A549 (cell line): ENCODE results near the gene EFS. TPM values are rescaled to one million over a fixed set of nuclear protein-coding genes. Genes with fewer than 3 reads are reported as not detected.

Experiments
- ATAC-seq, 2 experiments: fragments of 200-7000 bp in 1 of 2; fragments of >200 bp in 1 of 2; cut with Nextera tagmentation in 1 of 2; cut with Tn5 transposase in 1 of 2; 3 replicates each; pipeline versions ENCODE4 v1.8.0 to v1.9.1; 2018 to 2020; ENCODE audit warnings: mild to moderate bottlenecking in 1 of 2, moderate library complexity in 1 of 2
- CTCF ChIA-PET: fragments of 300-600 bp; sonication (Branson Sonifier 250); formaldehyde crosslinking; extraction: SDS; loops from one replicate; lab custom pipeline; 2021; ENCODE audit warnings: antibody characterized with exemption, inconsistent platforms; lab: Yijun Ruan, JAX
- POLR2A ChIA-PET: fragments of 350-600 bp; formaldehyde crosslinking; extraction: SDS; loops from one replicate; lab custom pipeline; 2021; ENCODE audit warnings: antibody characterized with exemption, inconsistent platforms; lab: Yijun Ruan, JAX
- DNase-seq, 2 experiments: peaks; one replicate each; pipeline versions ENCODE4 v3.0.0 to v3.0.0-alpha.2; 2011 to 2016; ENCODE audit warnings: low read depth in 1 of 2, low spot score in 1 of 2
- FAIRE-seq: peaks from 2 replicates; lab custom pipeline; 2011; peaks lifted over from hg19 to GRCh38; lab: Jason Lieb, UNC
- H3K27ac ChIP-seq, 2 experiments: fragments of >200 bp; sonication (Bioruptor Twin); formaldehyde crosslinking; 3 replicates each; pipeline ENCODE4 v1.5.1; 2016 to 2017
- H3K4me1 ChIP-seq: fragments of >200 bp; sonication (Bioruptor Twin); formaldehyde crosslinking; 3 replicates; pipeline ENCODE4 v1.6.1; 2016
- H3K4me2 ChIP-seq: fragments of >200 bp; sonication (Bioruptor Twin); formaldehyde crosslinking; 3 replicates; pipeline ENCODE4 v1.6.1; 2016
- H3K4me3 ChIP-seq: fragments of >200 bp; sonication (Bioruptor Twin); formaldehyde crosslinking; 3 replicates; pipeline ENCODE4 v1.5.1; 2016
- H3K9me3 ChIP-seq: fragments of >200 bp; sonication (Bioruptor Twin); formaldehyde crosslinking; 3 replicates; pipeline ENCODE4 v1.6.1; 2016
- ATOH8 ChIP-seq: fragments of 250-450 bp; sonication (Bioruptor Pico); IDR thresholded peaks from 2 replicates; pipeline ENCODE4 v1.5.0; 2020; ENCODE audit warnings: low read depth, mild to moderate bottlenecking, moderate library complexity
- CBX2 ChIP-seq: fragments of 200-600 bp; sonication (generic); IDR thresholded peaks from 2 replicates; pipeline ENCODE4 v1.6.1; 2016; ENCODE audit warnings: low read depth, mild to moderate bottlenecking, borderline replicate concordance
- CHD4 ChIP-seq: fragments of 200-600 bp; sonication (generic); IDR thresholded peaks from 2 replicates; pipeline ENCODE4 v1.6.1; 2016; ENCODE audit warnings: antibody characterized with exemption, mild to moderate bottlenecking, borderline replicate concordance
- FOSB ChIP-seq: fragments of 250-450 bp; sonication (Bioruptor Pico); IDR thresholded peaks from 2 replicates; pipeline ENCODE4 v1.5.0; 2020; ENCODE audit warnings: mild to moderate bottlenecking, moderate library complexity
- HEYL ChIP-seq: fragments of 250-450 bp; sonication (Bioruptor Pico); IDR thresholded peaks from 2 replicates; pipeline ENCODE4 v1.8.0; 2021; ENCODE audit warnings: mild to moderate bottlenecking, moderate library complexity
- HOXB13 ChIP-seq: fragments of 250-450 bp; sonication (Bioruptor Pico); IDR thresholded peaks from 2 replicates; pipeline ENCODE4 v1.5.0; 2020; ENCODE audit warnings: low read depth, mild to moderate bottlenecking, moderate library complexity
- JUNB ChIP-seq: fragments of >200 bp; sonication (Bioruptor Twin); formaldehyde crosslinking; IDR thresholded peaks from 2 replicates; pipeline ENCODE4 v1.6.1; 2016
- MAFK ChIP-seq: fragments of 450-650 bp; IDR thresholded peaks from 2 replicates; pipeline ENCODE4 v1.6.1; 2014; ENCODE audit not compliant: partially characterized antibody
- NPAS2 ChIP-seq: fragments of 250-450 bp; sonication (Bioruptor Pico); IDR thresholded peaks from 2 replicates; pipeline ENCODE4 v1.8.0; 2022; ENCODE audit warnings: mild to moderate bottlenecking, moderate library complexity, borderline replicate concordance
- POLR2AphosphoS2 ChIP-seq: conservative IDR thresholded peaks from 2 replicates; pipeline ENCODE4 v1.6.1; 2012; ENCODE audit warnings: low read length, improper control_type of control experiment, inconsistent platforms
- RAD21 ChIP-seq, 2 experiments: fragments of >200 bp in 1 of 2; sonication (Bioruptor Twin) in 1 of 2; formaldehyde crosslinking in 1 of 2; IDR thresholded peaks in 1 of 2; conservative IDR thresholded peaks in 1 of 2; 2 replicates in 1 of 2; 3 replicates in 1 of 2; pipeline ENCODE4 v1.6.1; 2012 to 2018; ENCODE audit warnings: inconsistent platforms in 1 of 2
- REST ChIP-seq: fragments of 200-600 bp; sonication (generic); IDR thresholded peaks from 2 replicates; pipeline ENCODE4 v1.6.1; 2016; ENCODE audit warnings: antibody characterized with exemption, mild to moderate bottlenecking, moderate library complexity
- RFX5 ChIP-seq: fragments of 450-650 bp; IDR thresholded peaks from 2 replicates; pipeline ENCODE4 v1.7.1; 2014; ENCODE audit warnings: antibody characterized with exemption, mild to moderate bottlenecking, moderate library complexity
- RNF2 ChIP-seq: fragments of 200-600 bp; sonication (generic); IDR thresholded peaks from 2 replicates; pipeline ENCODE4 v1.6.1; 2016; ENCODE audit warnings: low read depth, mild to moderate bottlenecking, antibody characterized with exemption, moderate library complexity, borderline replicate concordance
- SMC3 ChIP-seq: fragments of >200 bp; sonication (Bioruptor Twin); formaldehyde crosslinking; IDR thresholded peaks from 3 replicates; pipeline ENCODE4 v1.6.1; 2018; ENCODE audit warnings: inconsistent platforms
- SREBF2 ChIP-seq: fragments of 450-650 bp; IDR thresholded peaks from 2 replicates; pipeline ENCODE4 v1.6.1; 2014; ENCODE audit warnings: mild to moderate bottlenecking, moderate library complexity
- TFCP2L1 ChIP-seq: fragments of 250-450 bp; sonication (Bioruptor Pico); IDR thresholded peaks from 2 replicates; pipeline ENCODE4 v1.5.0; 2021; ENCODE audit warnings: mild to moderate bottlenecking
- USF2 ChIP-seq: fragments of 450-650 bp; IDR thresholded peaks from 2 replicates; pipeline ENCODE4 v1.6.1; 2014; ENCODE audit warnings: antibody characterized with exemption
- ZSCAN20 ChIP-seq: fragments of 250-450 bp; sonication (Bioruptor Pico); IDR thresholded peaks from 2 replicates; pipeline ENCODE4 v1.8.0; 2022; ENCODE audit warnings: mild to moderate bottlenecking, moderate library complexity
- WGBS: methylation state at CpG from one replicate; pipeline ENCODE4 v1.1.6; 2017; ENCODE audit errors: missing lambda C conversion rate; 5-methylcytosine and 5-hydroxymethylcytosine counted together
- polyA plus RNA-seq, 4 experiments: library from polyadenylated mRNA; depleted of rRNA in 3 of 4; stranded (reverse); fragments of >200 nt; fragmentation: RNase III in 1 of 4; extraction: RNeasy Plus Mini Kit Qiagen cat#74134 plus additional on column Dnase treatment in 1 of 4; gene quantifications; 2 replicates in 3 of 4; 3 replicates in 1 of 4; pipeline ENCODE4 v1.2.3, GENCODE V29; 2011 to 2017

The EFS gene
- polyA plus RNA-seq, 2 of the 4 experiments (the other 2 are of a cell fraction): not detected

- H3K4me1 ChIP-seq: 0 out of 3 replicates have a peak, but pooled peaks cover 3% of the 10 kb centered on the region
- H3K4me3 ChIP-seq: no peak overlapping the region
- CTCF ChIA-PET: interaction anchor here (1.3 to 3.2 kb wide), 2 partner anchors 25 to 90 kb away, joined by 4 to 24 read pairs; no protein-coding TSS in a partner anchor
- no peak for DNase-seq
- no peak overlapping the region for H3K4me2 ChIP-seq
- POLR2A ChIA-PET: no interaction called here
- no peak for FAIRE-seq
- H3K9me3 ChIP-seq: no peaks in the 10 kb centered on the region
- WGBS: 60% methylated on average over 6 of the region's 6 CpGs
- TF ChIP-seq ZSCAN20 (CRISPR knock-in tag) (no peak), RNF2 (no peak), FOSB (CRISPR knock-in tag) (no peak), SMC3 (no peak), REST (no peak), RAD21 (conservative IDR thresholded peaks at IDR 0.05 in 1 of 2, IDR thresholded peaks at IDR 0.05 in 1 of 2) (no peak)
- H3K27ac ChIP-seq: no peak overlapping the region
- no peak for ATAC-seq
Observed at GRCh38 chr14:23354990-23355389, 10.0 kb downstream of the EFS start.

GRCh38 chr14:23353433-23353780 is 11.6 kb downstream of the EFS start:
- Histone ChIP-seq H3K27ac (no peak overlapping the region), H3K4me2 (peak overlapping the region; percentile 83)

More at GRCh38 chr14:23353433-23353780, 11.6 kb downstream of the EFS start:
- no peak for TF ChIP-seq JUNB
- no peak for TF ChIP-seq HOXB13 (CRISPR knock-in tag)
- TF ChIP-seq TFCP2L1 (CRISPR knock-in tag): no peak
- TF ChIP-seq NPAS2 (CRISPR knock-in tag): no peak
- TF ChIP-seq ATOH8 (CRISPR knock-in tag): no peak
- no peak for TF ChIP-seq CHD4
- TF ChIP-seq RFX5: no peak
- TF ChIP-seq MAFK: no peak
- TF ChIP-seq SREBF2: no peak
- TF ChIP-seq CBX2: no peak
- TF ChIP-seq HEYL (CRISPR knock-in tag): no peak
- no peak for TF ChIP-seq USF2
- TF ChIP-seq POLR2AphosphoS2: no peak
- TF ChIP-seq, all 56 proteins: peak for 0
- ATAC-seq (no peak), FAIRE-seq (no peak), DNase-seq (no peak)
- WGBS: 71% methylated on average over 5 of the region's 5 CpGs
- Histone ChIP-seq H3K4me1 (0 out of 3 replicates have a peak, but pooled peaks cover 3% of the 10 kb centered on the region), H3K9me3 (no peaks in the 10 kb centered on the region), H3K4me3 (peak overlapping the region; percentile 52; the same call in 2 of the 3 replicates)
- ChIA-PET CTCF (interaction anchor here (0.6 to 3.2 kb wide), 10 partner anchors 9 to 106 kb away, joined by 3 to 24 read pairs (median 5); no protein-coding TSS in a partner anchor), POLR2A (no interaction called here)
